K562 (cell line): ENCODE data around the gene ULK3. TPM values are rescaled to one million over a fixed set of nuclear protein-coding genes. Genes with fewer than 3 reads are reported as not detected.

Experiments
- CEBPB ChIP-seq: fragments of 450-650 bp; IDR thresholded peaks from 2 replicates; pipeline ENCODE4 v1.6.1; 2016; ENCODE audit warnings: missing genetic modification characterization, missing compliant biosample characterization
- FOXO4 ChIP-seq: fragments of 450-650 bp; formaldehyde crosslinking; IDR thresholded peaks from 2 replicates; pipeline ENCODE4 v1.4.0; 2020; ENCODE audit warnings: mild to moderate bottlenecking, moderate library complexity
- HES1 ChIP-seq: fragments of 450-650 bp; IDR thresholded peaks from 2 replicates; pipeline ENCODE4 v1.6.1; 2016; ENCODE audit warnings: low read depth, mild to moderate bottlenecking, moderate library complexity
- HNRNPLL ChIP-seq: fragments of 200-400 bp; formaldehyde crosslinking; IDR thresholded peaks from 2 replicates; pipeline ENCODE4 v1.6.1; 2017; ENCODE audit warnings: low read length, low read depth, mild to moderate bottlenecking; ENCODE audit not compliant: poor library complexity, severe bottlenecking
- KLF10 ChIP-seq: fragments of 250-450 bp; sonication (Bioruptor Pico); IDR thresholded peaks from 2 replicates; pipeline ENCODE4 v1.6.1; 2021; ENCODE audit warnings: matching md5 sums
- L3MBTL2 ChIP-seq: fragments of 450-650 bp; IDR thresholded peaks from 2 replicates; pipeline ENCODE4 v1.6.1; 2016; ENCODE audit warnings: mild to moderate bottlenecking, moderate library complexity
- MGA ChIP-seq: fragments of 450-650 bp; IDR thresholded peaks from 2 replicates; pipeline ENCODE4 v1.6.1; 2016; ENCODE audit warnings: mild to moderate bottlenecking, moderate library complexity
- NFYB ChIP-seq: IDR thresholded peaks from 2 replicates; pipeline ENCODE4 v1.6.1; 2011; ENCODE audit warnings: mild to moderate bottlenecking, moderate library complexity; ENCODE audit not compliant: insufficient read length; ENCODE audit errors: extremely low read depth
- PRPF4 ChIP-seq: fragments of 200-400 bp; formaldehyde crosslinking; IDR thresholded peaks from one replicate; pipeline ENCODE4 v1.6.1; 2017; ENCODE audit warnings: low read length, low read depth, mild to moderate bottlenecking; ENCODE audit not compliant: insufficient read depth, poor library complexity, severe bottlenecking
- SETDB1 ChIP-seq: IDR thresholded peaks from one replicate; pipeline ENCODE4 v1.6.1; 2012; ENCODE audit warnings: low read length, control low read depth, inconsistent platforms
- SIRT6 ChIP-seq: IDR thresholded peaks from one replicate; pipeline ENCODE4 v1.6.1; 2012; ENCODE audit warnings: low read depth, mild to moderate bottlenecking, control low read depth, inconsistent platforms, low read length, moderate library complexity
- ZBTB26 ChIP-seq: fragments of 450-650 bp; formaldehyde crosslinking; IDR thresholded peaks from 2 replicates; pipeline ENCODE4 v1.4.0; 2022; ENCODE audit warnings: missing genetic modification characterization
- ZNF174 ChIP-seq: fragments of 250-450 bp; sonication (Bioruptor Pico); IDR thresholded peaks from 2 replicates; pipeline ENCODE4 v1.4.0; 2020; ENCODE audit warnings: mild to moderate bottlenecking
- polyA plus RNA-seq, 8 experiments: library from polyadenylated mRNA; depleted of rRNA in 4 of 8; stranded (reverse) in 5 of 8; unstranded in 3 of 8; fragments of >200 nt; fragmentation: Nextera tagmentation in 2 of 8; fragmentation: Illumina TruSeq in 1 of 8; extraction: Ambion mirVana in 2 of 8; extraction: Trizol in 1 of 8; gene quantifications; 2 replicates each; pipeline versions ENCODE4 v1.2.1 to v1.2.3, GENCODE V29; 2011 to 2014; ENCODE audit warnings: inconsistent platforms in 1 of 8, missing spikeins in 1 of 8
- total RNA-seq, 7 experiments: library from RNA; depleted of rRNA in 6 of 7; stranded (reverse); fragments of >200 nt in 6 of 7; fragmentation: Illumina TruSeq in 2 of 7; extraction: Trizol in 2 of 7; gene quantifications; 2 replicates each; pipeline versions ENCODE4 v1.2.1 to v1.2.3, GENCODE V29; 2011 to 2021; ENCODE audit warnings: low replicate concordance in 1 of 7

The ULK3 gene
- total and polyA plus RNA-seq, 9 of the 15 experiments (the other 6 are each of a cell fraction or from before 2014, with no cell fraction given): 0.68 to 68.0 (median 34.9) TPM

GRCh38 chr15:74873036-74873755 lies 30.2 kb upstream of the ULK3 start, which contains the start of gene SCAMP2 (continued):
- peak; percentile 68; the same call in 1 of the 2 replicates for TF ChIP-seq FOXO4 (CRISPR knock-in tag)
- no peak for TF ChIP-seq KLF10 (CRISPR knock-in tag)
- no peak for TF ChIP-seq HES1
- no peak for TF ChIP-seq PRPF4
- no peak for TF ChIP-seq ZBTB26 (CRISPR knock-in tag)
- no peak for TF ChIP-seq SIRT6
- no peak for TF ChIP-seq CEBPB (tag)
- TF ChIP-seq L3MBTL2: peak; percentile 85
- peak; percentile 51 for TF ChIP-seq HNRNPLL
- TF ChIP-seq NFYB: peak; percentile 68
- TF ChIP-seq MGA: no peak; the same call in none of the 2 replicates
- TF ChIP-seq SETDB1: no peak
- TF ChIP-seq ZNF174 (CRISPR knock-in tag): no peak
